GM23338 (cell line): Measurements from ENCODE around the gene SLF2. TPM values are rescaled to one million over a fixed set of nuclear protein-coding genes. Genes with fewer than 3 reads are reported as not detected.

Source experiments
- ATAC-seq: fragments of 200-7000 bp; cut with Tn5 transposase; 3 replicates; pipeline ENCODE4 v1.9.1; 2020
- DNase-seq: peaks from one replicate; pipeline ENCODE4 v3.0.0-alpha.2; 2015; ENCODE audit warnings: low spot score
- H2AFZ ChIP-seq: fragments of 200-600 bp; sonication (generic); 2 replicates; pipeline ENCODE4 v1.8.0; 2016; ENCODE audit warnings: antibody characterized with exemption, mild to moderate bottlenecking, moderate library complexity
- H3F3A ChIP-seq: fragments of 200-600 bp; sonication (generic); replicated peaks from 2 replicates; pipeline ENCODE4 v1.8.0; 2017; ENCODE audit warnings: antibody characterized with exemption, mixed run types, low read depth
- H3K27ac ChIP-seq: fragments of 200-600 bp; sonication (generic); 2 replicates; pipeline ENCODE4 v1.6.1; 2016; ENCODE audit warnings: low read depth
- H3K27me3 ChIP-seq: fragments of 200-600 bp; sonication (generic); 2 replicates; pipeline ENCODE4 v1.8.0; 2016; ENCODE audit warnings: mild to moderate bottlenecking, mixed run types, moderate library complexity; ENCODE audit not compliant: insufficient read depth
- H3K36me3 ChIP-seq: fragments of 200-600 bp; sonication (generic); 2 replicates; pipeline ENCODE4 v1.8.0; 2016; ENCODE audit warnings: mild to moderate bottlenecking; ENCODE audit not compliant: insufficient read depth
- H3K4me1 ChIP-seq: fragments of 200-600 bp; sonication (generic); 2 replicates; pipeline ENCODE4 v1.8.0; 2016; ENCODE audit warnings: mild to moderate bottlenecking, moderate library complexity; ENCODE audit not compliant: insufficient read depth
- H3K4me2 ChIP-seq: fragments of 200-600 bp; sonication (generic); 2 replicates; pipeline ENCODE4 v1.7.1; 2017; ENCODE audit warnings: mixed run types
- H3K4me3 ChIP-seq: fragments of 200-600 bp; sonication (generic); 2 replicates; pipeline ENCODE4 v1.6.1; 2016; ENCODE audit warnings: mixed run types
- H3K79me2 ChIP-seq: fragments of 200-600 bp; sonication (generic); replicated peaks from 2 replicates; pipeline ENCODE4 v1.8.0; 2017; ENCODE audit warnings: mild to moderate bottlenecking; ENCODE audit not compliant: insufficient read depth
- H3K9me2 ChIP-seq: fragments of 200-600 bp; sonication (generic); 2 replicates; pipeline ENCODE4 v1.8.0; 2017; ENCODE audit not compliant: insufficient read depth
- H4K20me1 ChIP-seq: fragments of 200-600 bp; sonication (generic); replicated peaks from 2 replicates; pipeline ENCODE4 v1.8.0; 2017; ENCODE audit warnings: mild to moderate bottlenecking; ENCODE audit not compliant: insufficient read depth
- H3K27ac Mint-ChIP-seq: 2 replicates; pipeline ENCODE4 v1.8.0; 2020; ENCODE audit warnings: inconsistent platforms, mild to moderate bottlenecking, moderate library complexity, mixed read lengths
- H3K27me3 Mint-ChIP-seq: 3 replicates; pipeline ENCODE4 v1.8.0; 2022; ENCODE audit warnings: low read depth, mild to moderate bottlenecking, moderate library complexity, mixed read lengths, inconsistent platforms; ENCODE audit not compliant: insufficient read depth, poor library complexity
- H3K36me3 Mint-ChIP-seq: 3 replicates; pipeline ENCODE4 v1.8.0; 2021; ENCODE audit warnings: low read depth, mild to moderate bottlenecking, inconsistent platforms, moderate library complexity, mixed read lengths
- H3K4me1 Mint-ChIP-seq: 3 replicates; pipeline ENCODE4 v1.8.0; 2020; ENCODE audit warnings: mild to moderate bottlenecking, inconsistent platforms, mixed read lengths
- H3K4me3 Mint-ChIP-seq: 3 replicates; pipeline ENCODE4 v1.8.0; 2021; ENCODE audit warnings: moderate library complexity, mild to moderate bottlenecking, inconsistent platforms, mixed read lengths
- H3K9me3 Mint-ChIP-seq: 3 replicates; pipeline ENCODE4 v1.8.0; 2020; ENCODE audit warnings: moderate library complexity, mild to moderate bottlenecking, inconsistent platforms, mixed read lengths
- CREB1 ChIP-seq: fragments of 250-450 bp; sonication (Bioruptor Pico); IDR thresholded peaks from 2 replicates; pipeline ENCODE4 v1.5.0; 2020; ENCODE audit warnings: low read depth, mild to moderate bottlenecking, moderate library complexity
- EZH2 ChIP-seq: fragments of 200-600 bp; sonication (generic); IDR thresholded peaks from one replicate; pipeline ENCODE4 v1.8.0; 2017; ENCODE audit warnings: antibody characterized with exemption, mild to moderate bottlenecking, low read depth; ENCODE audit not compliant: unreplicated experiment
- EZH2phosphoT487 ChIP-seq: fragments of 200-600 bp; sonication (generic); IDR thresholded peaks from one replicate; pipeline ENCODE4 v1.8.1; 2018; ENCODE audit warnings: antibody characterized with exemption; ENCODE audit not compliant: unreplicated experiment
- POLR2AphosphoS5 ChIP-seq: IDR thresholded peaks from 2 replicates; pipeline ENCODE4 v1.6.1; 2016; ENCODE audit warnings: antibody characterized with exemption, low read depth
- REST ChIP-seq: IDR thresholded peaks from one replicate; pipeline ENCODE4 v1.6.1; 2018; ENCODE audit warnings: antibody characterized with exemption; ENCODE audit not compliant: unreplicated experiment
- STAT1 ChIP-seq: IDR thresholded peaks from one replicate; pipeline ENCODE4 v1.6.1; 2016; ENCODE audit warnings: antibody characterized with exemption; ENCODE audit not compliant: unreplicated experiment
- polyA plus RNA-seq: library from polyadenylated mRNA; unstranded; fragments of >200 nt; fragmentation: Nextera tagmentation; extraction: Ambion mirVana; gene quantifications from 2 replicates; pipeline ENCODE4 v1.2.1, GENCODE V29; 2016
- total RNA-seq: library from RNA; depleted of rRNA; stranded (reverse); fragments of >200 nt; shearing (Covaris generic); gene quantifications from 2 replicates; pipeline ENCODE4 v1.2.3, GENCODE V29; 2014
- TF ChIP-seq, protein P1 (sequence below), 2 experiments: fragments of 200-600 bp in 1 of 2; sonication (generic) in 1 of 2; conservative IDR thresholded peaks; 2 replicates each; pipeline versions ENCODE4 v1.5.1 to v1.6.1; 2016 to 2017; ENCODE audit warnings: antibody characterized with exemption in 2 of 2, low read depth in 2 of 2, mild to moderate bottlenecking in 2 of 2, moderate library complexity in 1 of 2
- TF ChIP-seq, protein P2 (sequence below): fragments of 250-450 bp; sonication (Bioruptor Pico); IDR thresholded peaks from 2 replicates; pipeline ENCODE4 v1.5.0; 2020; ENCODE audit warnings: mild to moderate bottlenecking, moderate library complexity

Gene SLF2
- total and polyA plus RNA-seq, 2 experiments from 2014 or later, result 13.6 to 22.1 TPM

- H3K27me3 Mint-ChIP-seq, result peaks cover 25% of the 10 kb centered on the region
- peak overlapping the region; percentile 90 for H3K4me3 ChIP-seq
- peaks cover 38% of the 10 kb centered on the region for H3K4me1 Mint-ChIP-seq
- no peaks in the 10 kb centered on the region; the same call in 2 of the 3 replicates for H3K9me3 Mint-ChIP-seq
- no peak overlapping the region for H3K27ac ChIP-seq
- H3K9me2 ChIP-seq, result no peaks in the 10 kb centered on the region
- H3K4me3 Mint-ChIP-seq, result peak overlapping the region; percentile 76
- peak; percentile 11 for ATAC-seq
- peaks cover 25% of the 10 kb centered on the region for H3F3A ChIP-seq
- TF ChIP-seq CREB1 (0 out of 2 replicates have a peak, but pooled peaks have one; percentile 4), EZH2 (peak; percentile 28), STAT1 (no peak), POLR2AphosphoS5 (peak; percentile 39)
- TF ChIP-seq, protein P1, sequence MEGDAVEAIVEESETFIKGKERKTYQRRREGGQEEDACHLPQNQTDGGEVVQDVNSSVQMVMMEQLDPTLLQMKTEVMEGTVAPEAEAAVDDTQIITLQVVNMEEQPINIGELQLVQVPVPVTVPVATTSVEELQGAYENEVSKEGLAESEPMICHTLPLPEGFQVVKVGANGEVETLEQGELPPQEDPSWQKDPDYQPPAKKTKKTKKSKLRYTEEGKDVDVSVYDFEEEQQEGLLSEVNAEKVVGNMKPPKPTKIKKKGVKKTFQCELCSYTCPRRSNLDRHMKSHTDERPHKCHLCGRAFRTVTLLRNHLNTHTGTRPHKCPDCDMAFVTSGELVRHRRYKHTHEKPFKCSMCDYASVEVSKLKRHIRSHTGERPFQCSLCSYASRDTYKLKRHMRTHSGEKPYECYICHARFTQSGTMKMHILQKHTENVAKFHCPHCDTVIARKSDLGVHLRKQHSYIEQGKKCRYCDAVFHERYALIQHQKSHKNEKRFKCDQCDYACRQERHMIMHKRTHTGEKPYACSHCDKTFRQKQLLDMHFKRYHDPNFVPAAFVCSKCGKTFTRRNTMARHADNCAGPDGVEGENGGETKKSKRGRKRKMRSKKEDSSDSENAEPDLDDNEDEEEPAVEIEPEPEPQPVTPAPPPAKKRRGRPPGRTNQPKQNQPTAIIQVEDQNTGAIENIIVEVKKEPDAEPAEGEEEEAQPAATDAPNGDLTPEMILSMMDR (conservative IDR thresholded peaks at IDR 0.05; ENCODE audit: low read depth in 2 of 2), result peak; percentile 71 to 79
- H3K4me1 ChIP-seq, result peaks cover 36% of the 10 kb centered on the region
- no peaks in the 10 kb centered on the region for H4K20me1 ChIP-seq
- H3K4me2 ChIP-seq, result peak overlapping the region; percentile 97
- H3K27ac Mint-ChIP-seq, result peak overlapping the region; percentile 71
- H3K79me2 ChIP-seq, result peaks cover 22% of the 10 kb centered on the region
- no peaks in the 10 kb centered on the region for H3K27me3 ChIP-seq
- DNase-seq, result peak; percentile 76
- H2AFZ ChIP-seq, result peak overlapping the region; percentile 52; the same call in 1 of the 2 replicates
- peaks cover 27% of the 10 kb centered on the region for H3K36me3 Mint-ChIP-seq
- H3K36me3 ChIP-seq, result peaks cover 4% of the 10 kb centered on the region; the same call in 1 of the 2 replicates
Observed at GRCh38 chr10:100998991-100999741, 86.4 kb downstream of the SLF2 start.

DNA sequence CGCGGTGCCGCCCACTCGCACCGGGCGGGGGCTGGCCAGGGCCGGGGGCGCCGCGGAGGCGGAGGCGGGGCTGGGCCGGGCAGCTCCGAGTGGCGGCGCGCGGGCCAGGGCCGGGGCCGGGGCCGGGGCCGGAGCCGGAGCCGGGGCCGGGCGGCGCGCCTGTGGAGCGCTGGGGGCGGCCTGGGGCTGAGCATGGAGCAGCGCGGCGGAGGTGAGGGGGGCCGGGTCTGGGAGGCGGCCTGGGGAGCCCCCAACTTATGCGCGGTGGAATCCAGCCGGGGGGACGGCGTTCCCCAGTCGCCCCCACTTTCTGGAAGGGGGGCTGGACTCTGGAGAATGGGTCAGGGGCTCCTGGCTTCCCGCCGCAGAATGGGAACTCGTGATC lies 87.0 kb downstream of the SLF2 start, which contains the start of gene LZTS2:
LZTS2 (plus strand) TSS at position 67 of the 385 bp plus-strand sequence. CDS start 2,731 bp downstream, outside the sequence.
- Histone ChIP-seq H3K27ac (peak within 1 kb of the TSS; percentile 95), H3K79me2 (peaks cover 22% of the 10 kb centered on the region), H4K20me1 (0 out of 2 replicates have a peak, but pooled peaks cover 2% of the 10 kb centered on the region), H3K4me3 (peak within 1 kb of the TSS; percentile 90), H3K36me3 (peaks cover 1% of the 10 kb centered on the region; the same call in 1 of the 2 replicates), H2AFZ (peak within 1 kb of the TSS; percentile 56), H3K4me1 (peaks cover 33% of the 10 kb centered on the region), H3F3A (peaks cover 25% of the 10 kb centered on the region), H3K27me3 (no peaks in the 10 kb centered on the region), H3K4me2 (peak within 1 kb of the TSS; percentile 97), H3K9me2 (no peaks in the 10 kb centered on the region)
- ATAC-seq (peak; percentile 0; the same call in 2 of the 3 replicates), DNase-seq (peak; percentile 43)
- peak within 1 kb of the TSS; percentile 96 for H3K4me3 Mint-ChIP-seq
- H3K4me1 Mint-ChIP-seq, result peaks cover 33% of the 10 kb centered on the region
- H3K27ac Mint-ChIP-seq, result peak within 1 kb of the TSS; percentile 92
- peaks cover 25% of the 10 kb centered on the region for H3K36me3 Mint-ChIP-seq
- H3K9me3 Mint-ChIP-seq, result no peaks in the 10 kb centered on the region; the same call in 2 of the 3 replicates
- peaks cover 25% of the 10 kb centered on the region for H3K27me3 Mint-ChIP-seq
- TF ChIP-seq STAT1 (no peak), POLR2AphosphoS5 (no peak), EZH2phosphoT487 (no peak), REST (no peak)
- TF ChIP-seq, protein P2, sequence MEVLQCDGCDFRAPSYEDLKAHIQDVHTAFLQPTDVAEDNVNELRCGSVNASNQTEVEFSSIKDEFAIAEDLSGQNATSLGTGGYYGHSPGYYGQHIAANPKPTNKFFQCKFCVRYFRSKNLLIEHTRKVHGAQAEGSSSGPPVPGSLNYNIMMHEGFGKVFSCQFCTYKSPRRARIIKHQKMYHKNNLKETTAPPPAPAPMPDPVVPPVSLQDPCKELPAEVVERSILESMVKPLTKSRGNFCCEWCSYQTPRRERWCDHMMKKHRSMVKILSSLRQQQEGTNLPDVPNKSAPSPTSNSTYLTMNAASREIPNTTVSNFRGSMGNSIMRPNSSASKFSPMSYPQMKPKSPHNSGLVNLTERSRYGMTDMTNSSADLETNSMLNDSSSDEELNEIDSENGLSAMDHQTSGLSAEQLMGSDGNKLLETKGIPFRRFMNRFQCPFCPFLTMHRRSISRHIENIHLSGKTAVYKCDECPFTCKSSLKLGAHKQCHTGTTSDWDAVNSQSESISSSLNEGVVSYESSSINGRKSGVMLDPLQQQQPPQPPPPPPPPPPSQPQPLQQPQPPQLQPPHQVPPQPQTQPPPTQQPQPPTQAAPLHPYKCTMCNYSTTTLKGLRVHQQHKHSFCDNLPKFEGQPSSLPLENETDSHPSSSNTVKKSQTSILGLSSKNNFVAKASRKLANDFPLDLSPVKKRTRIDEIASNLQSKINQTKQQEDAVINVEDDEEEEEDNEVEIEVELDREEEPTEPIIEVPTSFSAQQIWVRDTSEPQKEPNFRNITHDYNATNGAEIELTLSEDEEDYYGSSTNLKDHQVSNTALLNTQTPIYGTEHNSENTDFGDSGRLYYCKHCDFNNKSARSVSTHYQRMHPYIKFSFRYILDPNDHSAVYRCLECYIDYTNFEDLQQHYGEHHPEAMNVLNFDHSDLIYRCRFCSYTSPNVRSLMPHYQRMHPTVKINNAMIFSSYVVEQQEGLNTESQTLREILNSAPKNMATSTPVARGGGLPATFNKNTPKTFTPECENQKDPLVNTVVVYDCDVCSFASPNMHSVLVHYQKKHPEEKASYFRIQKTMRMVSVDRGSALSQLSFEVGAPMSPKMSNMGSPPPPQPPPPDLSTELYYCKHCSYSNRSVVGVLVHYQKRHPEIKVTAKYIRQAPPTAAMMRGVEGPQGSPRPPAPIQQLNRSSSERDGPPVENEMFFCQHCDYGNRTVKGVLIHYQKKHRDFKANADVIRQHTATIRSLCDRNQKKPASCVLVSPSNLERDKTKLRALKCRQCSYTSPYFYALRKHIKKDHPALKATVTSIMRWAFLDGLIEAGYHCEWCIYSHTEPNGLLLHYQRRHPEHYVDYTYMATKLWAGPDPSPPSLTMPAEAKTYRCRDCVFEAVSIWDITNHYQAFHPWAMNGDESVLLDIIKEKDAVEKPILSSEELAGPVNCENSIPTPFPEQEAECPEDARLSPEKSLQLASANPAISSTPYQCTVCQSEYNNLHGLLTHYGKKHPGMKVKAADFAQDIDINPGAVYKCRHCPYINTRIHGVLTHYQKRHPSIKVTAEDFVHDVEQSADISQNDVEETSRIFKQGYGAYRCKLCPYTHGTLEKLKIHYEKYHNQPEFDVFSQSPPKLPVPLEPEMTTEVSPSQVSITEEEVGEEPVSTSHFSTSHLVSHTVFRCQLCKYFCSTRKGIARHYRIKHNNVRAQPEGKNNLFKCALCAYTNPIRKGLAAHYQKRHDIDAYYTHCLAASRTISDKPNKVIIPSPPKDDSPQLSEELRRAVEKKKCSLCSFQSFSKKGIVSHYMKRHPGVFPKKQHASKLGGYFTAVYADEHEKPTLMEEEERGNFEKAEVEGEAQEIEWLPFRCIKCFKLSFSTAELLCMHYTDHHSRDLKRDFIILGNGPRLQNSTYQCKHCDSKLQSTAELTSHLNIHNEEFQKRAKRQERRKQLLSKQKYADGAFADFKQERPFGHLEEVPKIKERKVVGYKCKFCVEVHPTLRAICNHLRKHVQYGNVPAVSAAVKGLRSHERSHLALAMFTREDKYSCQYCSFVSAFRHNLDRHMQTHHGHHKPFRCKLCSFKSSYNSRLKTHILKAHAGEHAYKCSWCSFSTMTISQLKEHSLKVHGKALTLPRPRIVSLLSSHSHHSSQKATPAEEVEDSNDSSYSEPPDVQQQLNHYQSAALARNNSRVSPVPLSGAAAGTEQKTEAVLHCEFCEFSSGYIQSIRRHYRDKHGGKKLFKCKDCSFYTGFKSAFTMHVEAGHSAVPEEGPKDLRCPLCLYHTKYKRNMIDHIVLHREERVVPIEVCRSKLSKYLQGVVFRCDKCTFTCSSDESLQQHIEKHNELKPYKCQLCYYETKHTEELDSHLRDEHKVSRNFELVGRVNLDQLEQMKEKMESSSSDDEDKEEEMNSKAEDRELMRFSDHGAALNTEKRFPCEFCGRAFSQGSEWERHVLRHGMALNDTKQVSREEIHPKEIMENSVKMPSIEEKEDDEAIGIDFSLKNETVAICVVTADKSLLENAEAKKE, result no peak
